Stimulated activated CD4-positive, alpha-beta T cell treated with anti-CD3 and anti-CD28 coated beads, Interleukin-4, amount 100 ng/mL, for 4 hours (primary cell): ENCODE measurements around the gene OR8K3.

Source experiments
- DNase-seq, 2 experiments: peaks; one replicate each; pipeline ENCODE4 v3.0.0-alpha.2; 2020

Gene OR8K3

GRCh38 chr11:56314844-56315243 is at the start of gene OR8K3:
Gene OR8K3, plus strand, starts transcription at chr11:56315144. Its CDS starts 3,163 bp downstream, at chr11:56318307.
- no peak for DNase-seq

- no peak for DNase-seq
Measured at GRCh38 chr11:56271092-56271491, 43.9 kb upstream of the OR8K3 start.

- DNase-seq, result no peak
Measured at GRCh38 chr11:56273854-56274253, 41.1 kb upstream of the OR8K3 start, which contains the start of gene OR5T1. Gene OR5T1, plus strand, starts transcription at chr11:56274154. Its CDS starts 1,485 bp downstream, at chr11:56275639.

GRCh38 chr11:56292154-56292553 is 22.8 kb upstream of the OR8K3 start, which contains the start of gene OR8H1:
Gene OR8H1, minus strand, starts transcription at chr11:56292254. Its CDS starts 1,192 bp downstream, at chr11:56291062.
- DNase-seq, result no peak

- no peak for DNase-seq
Measured at GRCh38 chr11:56296898-56297297, 18.0 kb upstream of the OR8K3 start.

- no peak for DNase-seq
Measured at GRCh38 chr11:56307836-56308235, 7.1 kb upstream of the OR8K3 start.

- DNase-seq, result no peak
Measured at GRCh38 chr11:56331861-56332491, 17.0 kb downstream of the OR8K3 start.

- DNase-seq, result no peak
Measured at GRCh38 chr11:56333156-56333555, 18.2 kb downstream of the OR8K3 start.

GRCh38 chr11:56340289-56340688 is 25.3 kb downstream of the OR8K3 start:
- DNase-seq, result no peak

- DNase-seq, result no peak
Measured at GRCh38 chr11:56345739-56346138, 30.8 kb downstream of the OR8K3 start, which contains the start of gene OR8K1. Gene OR8K1, plus strand, starts transcription at chr11:56346039. Its CDS starts 0 bp downstream, at chr11:56346039.

GRCh38 chr11:56353991-56354390 is 39.0 kb downstream of the OR8K3 start, which contains the start of gene OR8J1:
Gene OR8J1, plus strand, starts transcription at chr11:56354291. Its CDS starts 5,956 bp downstream, at chr11:56360247.
- no peak for DNase-seq
